Hippocampal formation (tissue), 2 donors: Measurements from ENCODE around the gene CPA2.
"Not testable (repeated sequence)": the region's sequence is repeated elsewhere in the genome, so short reads cannot be mapped to it uniquely, and the experiment has no call there.

Source experiments
- DNase-seq, 2 donors: peaks; one replicate each; lab custom pipeline; 2025; lab: John Stamatoyannopoulos, UW

The CPA2 gene

GRCh38 chr7:130305433-130306042 is 38.9 kb downstream of the CPA2 start:
- DNase-seq = no peak

- no peak for DNase-seq
Observed at GRCh38 chr7:130309986-130310385, 43.3 kb downstream of the CPA2 start.

GRCh38 chr7:130314305-130314704 is 47.6 kb downstream of the CPA2 start:
- no peak for DNase-seq

DNA sequence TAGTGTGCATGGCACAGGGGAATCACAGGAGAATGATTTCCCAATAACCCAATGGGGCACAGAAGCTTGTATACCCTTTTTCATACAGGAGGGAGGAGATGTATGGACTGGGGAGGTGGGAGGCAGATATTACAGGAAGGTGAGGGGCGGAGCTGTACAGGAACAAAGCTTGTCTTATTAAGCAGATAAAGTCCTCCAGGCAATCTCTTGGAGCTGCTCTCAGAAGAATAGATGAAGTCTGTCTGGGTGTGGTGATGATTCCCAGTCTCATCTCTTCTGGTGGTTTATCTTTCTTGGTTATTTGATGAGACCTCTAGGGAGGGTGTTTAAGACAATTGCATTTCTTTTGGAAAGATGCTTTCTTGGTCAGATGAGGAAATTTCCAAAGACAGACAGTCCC is 52.9 kb downstream of the CPA2 start:
- DNase-seq = no peak

DNA sequence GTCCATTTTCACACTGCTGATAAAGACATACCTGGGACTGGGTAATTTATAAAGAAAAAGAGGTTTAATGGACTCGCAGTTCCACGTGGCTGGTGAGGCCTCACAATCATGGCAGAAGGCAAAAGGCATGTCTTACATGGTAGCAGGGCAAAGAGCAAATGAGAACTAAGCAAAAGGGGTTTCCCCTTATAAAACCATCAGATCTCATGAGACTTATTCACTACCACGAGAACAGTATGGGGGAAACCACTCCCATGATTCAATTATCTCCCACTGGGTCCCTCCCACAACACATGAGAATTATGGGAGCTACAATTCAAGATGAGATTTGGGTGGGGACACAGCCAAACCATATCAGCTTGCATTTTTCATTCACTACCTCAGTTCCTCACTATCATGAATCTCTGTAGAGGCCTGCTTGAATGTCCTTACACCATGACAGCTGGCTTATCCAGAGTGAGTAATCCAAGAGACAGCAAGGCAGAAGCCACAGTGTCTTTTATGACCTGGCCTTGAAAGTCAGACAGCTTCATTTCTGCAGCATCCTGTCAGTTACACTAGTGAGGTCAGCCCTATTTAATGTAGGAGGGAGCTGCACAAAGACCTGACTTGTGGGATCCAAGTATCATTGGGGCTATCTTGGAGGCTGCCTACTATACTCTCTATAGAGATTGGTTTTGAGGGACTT is 55.0 kb downstream of the CPA2 start:
- not testable (repeated sequence) for DNase-seq

- DNase-seq = no peak
Observed at GRCh38 chr7:130322615-130323014, 56.0 kb downstream of the CPA2 start.

GRCh38 chr7:130324306-130324943 is 57.8 kb downstream of the CPA2 start:
- no peak for DNase-seq

- no peak for DNase-seq
Observed at GRCh38 chr7:130329681-130330080, 63.0 kb downstream of the CPA2 start.

GRCh38 chr7:130332259-130333053 is 65.8 kb downstream of the CPA2 start:
- no peak for DNase-seq

DNA sequence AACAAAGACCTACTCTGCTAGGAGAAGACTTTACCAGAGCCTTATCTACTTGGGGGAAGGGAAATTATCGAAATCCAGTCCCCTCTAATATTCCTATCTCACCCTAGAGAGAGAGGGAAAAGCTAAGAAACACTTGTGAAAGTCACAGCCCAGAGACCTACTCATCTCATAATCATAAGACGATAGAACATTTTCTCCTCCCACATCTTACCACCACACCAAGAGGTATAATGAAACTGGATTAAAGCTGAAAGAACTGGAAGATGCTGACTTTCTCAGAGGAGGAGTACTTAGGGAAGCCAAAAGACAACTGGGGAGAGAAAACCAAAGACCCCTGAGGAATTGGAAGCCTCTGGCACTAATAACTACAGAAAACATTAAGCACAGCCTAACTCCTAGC is 67.2 kb downstream of the CPA2 start:
- DNase-seq = no peak

DNA sequence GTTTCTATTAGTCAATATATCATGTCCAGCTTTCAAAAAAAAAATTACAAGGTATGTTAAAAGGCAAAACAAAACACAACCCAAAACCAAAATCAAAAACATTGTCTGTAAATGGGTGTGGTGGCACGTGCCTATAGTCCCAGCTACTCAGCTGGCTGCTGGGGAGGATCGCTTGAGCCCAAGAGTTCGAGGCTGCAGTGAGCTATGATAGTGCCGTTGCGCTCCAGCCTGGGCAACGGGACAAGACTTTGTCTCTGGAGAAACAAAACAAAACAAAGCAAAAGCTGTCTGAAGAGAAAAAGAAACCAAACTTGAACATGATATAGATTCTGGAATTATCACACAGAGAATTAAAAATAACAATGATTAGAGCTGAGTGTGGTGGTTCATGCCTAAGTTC is 67.6 kb downstream of the CPA2 start:
- no peak for DNase-seq

DNA sequence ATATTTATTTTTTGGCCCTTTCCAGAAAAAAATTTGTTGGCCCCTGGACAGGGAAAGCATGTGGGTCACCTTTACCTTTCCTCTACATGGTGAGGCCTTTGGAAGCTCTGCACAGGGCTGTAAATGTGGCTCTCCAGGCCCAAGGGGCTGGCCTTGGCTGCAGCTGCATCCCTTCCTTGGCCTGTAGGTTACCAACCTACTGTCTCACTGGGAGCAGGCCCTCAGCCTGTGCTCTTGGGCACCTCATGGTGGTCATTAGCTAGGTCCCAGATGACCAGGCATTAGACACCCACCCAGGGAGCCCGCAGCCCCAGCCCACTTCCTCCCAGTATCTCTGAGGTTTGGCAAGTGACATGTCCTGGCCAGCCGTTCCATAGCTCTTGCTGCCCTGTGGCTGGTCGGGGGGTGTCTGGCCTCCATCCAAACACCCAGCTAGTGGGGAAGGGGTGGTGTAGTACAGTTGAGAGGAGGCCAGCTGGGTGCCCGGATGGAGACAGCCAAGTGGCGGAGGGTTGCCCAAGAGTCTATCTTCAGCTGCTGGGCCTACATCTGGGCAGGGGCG is 70.8 kb downstream of the CPA2 start:
- DNase-seq = no peak

GRCh38 chr7:130338233-130338632 is 71.6 kb downstream of the CPA2 start:
- DNase-seq = no peak
